ENCODE results near the gene FXYD1. TPM values are rescaled to one million over a fixed set of nuclear protein-coding genes. Genes with fewer than 3 reads are reported as not detected.

FXYD1 gene
- total RNA-seq, 4 donors from 2014 or later: 42.8 to 140 (median 52.7) TPM

DNA sequence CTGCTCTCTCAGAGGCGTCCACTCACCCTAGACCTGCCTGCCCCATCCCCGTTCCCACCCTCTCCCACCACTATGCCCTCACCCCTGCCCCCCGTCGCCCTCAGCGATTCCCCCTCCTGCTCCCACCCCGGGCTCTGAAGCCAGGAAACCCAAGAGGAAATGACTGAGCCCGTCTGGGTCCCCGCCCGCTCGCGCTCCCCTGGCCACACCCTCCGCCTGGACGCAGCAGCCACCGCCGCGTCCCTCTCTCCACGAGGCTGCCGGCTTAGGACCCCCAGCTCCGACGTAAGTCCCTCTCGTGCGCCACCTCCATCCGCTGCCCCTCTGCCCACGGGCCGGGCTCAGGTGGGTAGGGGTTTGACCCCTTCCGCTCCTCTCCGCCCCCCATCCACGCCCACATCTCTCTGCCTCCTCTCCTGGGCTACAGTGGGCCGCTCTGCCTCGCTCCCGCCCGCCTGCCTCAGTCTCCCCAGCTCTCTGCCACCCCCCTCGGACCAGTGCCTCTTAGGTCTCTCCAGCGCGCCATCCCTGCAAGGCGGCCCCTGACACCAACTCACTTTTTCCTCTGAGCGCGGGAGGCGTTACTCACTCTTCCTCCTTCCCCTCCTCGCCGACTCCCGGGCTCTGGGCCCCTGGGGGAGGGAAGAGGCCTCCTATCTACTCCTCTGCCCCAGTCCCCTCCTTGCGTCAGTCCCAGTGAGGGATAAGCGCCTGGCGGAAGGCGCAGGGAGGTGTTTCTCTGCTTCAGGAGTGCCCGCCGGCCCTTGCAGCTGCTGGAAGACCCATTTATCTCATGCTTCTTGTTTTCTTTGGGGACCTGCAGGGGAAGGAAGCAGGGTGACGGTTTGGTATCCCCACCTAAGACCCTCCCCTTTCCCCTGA, 16.1 kb downstream of the FXYD1 start, which contains the start of gene FXYD5:
Gene FXYD5 (plus strand): TSS at position 211 of the 882 bp plus-strand sequence. CDS start 816 bp downstream, outside the sequence.
- H3K27ac ChIP-seq: peak within 1 kb of the TSS in 3 of 4 donors; percentile 66 to 82 (median 82)
- peaks cover 85% of the 10 kb centered on the region for H3K27me3 ChIP-seq
- peak; percentile 88 for ATAC-seq
- peaks cover 0 to 27% of the 10 kb centered on the region in 2 donors for H3K36me3 ChIP-seq
- TF ChIP-seq POLR2AphosphoS5 (IDR thresholded peaks at IDR 0.05): no peak
- TF ChIP-seq, protein P1, sequence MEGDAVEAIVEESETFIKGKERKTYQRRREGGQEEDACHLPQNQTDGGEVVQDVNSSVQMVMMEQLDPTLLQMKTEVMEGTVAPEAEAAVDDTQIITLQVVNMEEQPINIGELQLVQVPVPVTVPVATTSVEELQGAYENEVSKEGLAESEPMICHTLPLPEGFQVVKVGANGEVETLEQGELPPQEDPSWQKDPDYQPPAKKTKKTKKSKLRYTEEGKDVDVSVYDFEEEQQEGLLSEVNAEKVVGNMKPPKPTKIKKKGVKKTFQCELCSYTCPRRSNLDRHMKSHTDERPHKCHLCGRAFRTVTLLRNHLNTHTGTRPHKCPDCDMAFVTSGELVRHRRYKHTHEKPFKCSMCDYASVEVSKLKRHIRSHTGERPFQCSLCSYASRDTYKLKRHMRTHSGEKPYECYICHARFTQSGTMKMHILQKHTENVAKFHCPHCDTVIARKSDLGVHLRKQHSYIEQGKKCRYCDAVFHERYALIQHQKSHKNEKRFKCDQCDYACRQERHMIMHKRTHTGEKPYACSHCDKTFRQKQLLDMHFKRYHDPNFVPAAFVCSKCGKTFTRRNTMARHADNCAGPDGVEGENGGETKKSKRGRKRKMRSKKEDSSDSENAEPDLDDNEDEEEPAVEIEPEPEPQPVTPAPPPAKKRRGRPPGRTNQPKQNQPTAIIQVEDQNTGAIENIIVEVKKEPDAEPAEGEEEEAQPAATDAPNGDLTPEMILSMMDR (IDR thresholded peaks at IDR 0.05): no peak
- peaks cover 0 to 39% (median 8%) of the 10 kb centered on the region in 3 donors for H3K4me1 ChIP-seq
- peak within 1 kb of the TSS; percentile 33 to 62 for H3K4me3 ChIP-seq
- 0 to 1% methylated on average over 1 to 14 of the region's 49 CpGs for WGBS, 2 donors (ENCODE audit: low coverage in 1 of 2)
- H3K9me3 ChIP-seq: no peaks in the 10 kb centered on the region

DNA sequence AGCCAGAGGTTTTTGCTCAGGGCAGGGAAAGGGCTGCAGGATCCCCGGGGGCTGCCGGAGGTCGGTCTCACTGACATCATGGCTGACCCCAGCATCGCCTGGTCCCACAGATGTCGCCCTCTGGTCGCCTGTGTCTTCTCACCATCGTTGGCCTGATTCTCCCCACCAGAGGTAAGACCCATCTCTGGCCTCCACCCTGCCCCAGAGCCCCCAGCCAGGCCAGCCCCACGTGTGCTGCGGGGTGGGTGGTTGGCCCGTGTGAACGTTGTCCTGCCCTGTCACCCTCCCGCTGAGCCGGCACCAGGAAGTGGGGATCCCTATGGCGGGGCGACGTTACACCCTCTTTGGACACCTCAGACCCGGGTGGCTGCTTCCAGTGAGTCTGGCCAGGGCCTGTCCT, 16.8 kb downstream of the FXYD1 start:
- 20 to 30% methylated on average over 2 to 4 of the region's 17 CpGs for WGBS, 2 donors (ENCODE audit: low coverage in 1 of 2)
- H3K27me3 ChIP-seq: peaks cover 84% of the 10 kb centered on the region
- peaks cover 0 to 32% of the 10 kb centered on the region in 2 donors for H3K36me3 ChIP-seq
- no peaks in the 10 kb centered on the region for H3K9me3 ChIP-seq
- peak overlapping the region; percentile 33 to 62 for H3K4me3 ChIP-seq
- H3K27ac ChIP-seq: peak overlapping the region in 3 of 4 donors; percentile 66 to 82 (median 82)
- no peak for ATAC-seq
- peaks cover 0 to 39% (median 8%) of the 10 kb centered on the region in 3 donors for H3K4me1 ChIP-seq
- TF ChIP-seq POLR2A (IDR thresholded peaks at IDR 0.05) (no peak), EP300 (IDR thresholded peaks at IDR 0.05) (no peak), POLR2AphosphoS5 (IDR thresholded peaks at IDR 0.05) (no peak)
- TF ChIP-seq, protein P1 (IDR thresholded peaks at IDR 0.05): no peak

DNA sequence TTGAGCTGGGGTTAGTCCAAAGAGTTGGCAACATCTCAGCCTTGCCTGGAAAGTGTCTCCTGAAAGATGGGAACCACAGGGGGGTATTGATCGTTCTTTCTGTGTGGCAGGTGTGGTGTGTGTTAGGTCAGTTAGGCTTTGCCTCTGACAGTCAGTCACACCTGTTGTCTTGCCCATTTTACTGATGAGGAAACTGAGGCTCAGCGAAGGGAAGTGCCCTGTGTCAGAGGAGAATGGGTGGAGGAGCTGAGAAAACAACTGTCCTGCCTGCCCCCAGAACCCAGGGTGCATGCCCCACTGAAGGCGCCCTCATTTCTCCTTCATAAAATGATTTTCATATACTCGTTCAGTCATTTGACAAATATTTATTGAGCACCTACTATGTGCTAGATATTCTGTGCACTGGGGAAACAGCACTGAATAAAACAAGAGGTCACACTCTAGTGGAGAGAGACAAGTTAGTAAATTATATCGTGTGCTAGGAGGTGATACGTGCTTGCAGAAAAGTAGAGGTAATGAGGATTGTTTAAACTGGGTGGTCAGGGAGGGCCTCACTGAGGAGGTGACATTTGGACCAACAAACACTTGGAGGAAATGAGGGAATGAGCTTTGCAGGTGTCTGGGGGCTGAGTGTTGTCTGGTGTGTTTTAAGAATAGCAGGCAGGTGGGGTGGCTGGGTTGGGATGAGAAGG, 17.5 kb downstream of the FXYD1 start:
- no peak for ATAC-seq
- Histone ChIP-seq H3K4me3 (peak overlapping the region in 1 of 2 donors; percentile 62), H3K27ac (peak overlapping the region in 2 of 4 donors; percentile 82), H3K36me3 (peaks cover 0 to 39% of the 10 kb centered on the region in 2 donors), H3K4me1 (peaks cover 0 to 39% (median 8%) of the 10 kb centered on the region in 3 donors), H3K9me3 (no peaks in the 10 kb centered on the region), H3K27me3 (peaks cover 77% of the 10 kb centered on the region)
- WGBS, 2 donors (ENCODE audit: low coverage in 1 of 2): 84 to 87% methylated on average over 5 of the region's 6 CpGs
- TF ChIP-seq EP300 (IDR thresholded peaks at IDR 0.05) (no peak), POLR2AphosphoS5 (IDR thresholded peaks at IDR 0.05) (no peak), POLR2A (IDR thresholded peaks at IDR 0.05) (no peak)
- TF ChIP-seq, protein P1 (IDR thresholded peaks at IDR 0.05): no peak

DNA sequence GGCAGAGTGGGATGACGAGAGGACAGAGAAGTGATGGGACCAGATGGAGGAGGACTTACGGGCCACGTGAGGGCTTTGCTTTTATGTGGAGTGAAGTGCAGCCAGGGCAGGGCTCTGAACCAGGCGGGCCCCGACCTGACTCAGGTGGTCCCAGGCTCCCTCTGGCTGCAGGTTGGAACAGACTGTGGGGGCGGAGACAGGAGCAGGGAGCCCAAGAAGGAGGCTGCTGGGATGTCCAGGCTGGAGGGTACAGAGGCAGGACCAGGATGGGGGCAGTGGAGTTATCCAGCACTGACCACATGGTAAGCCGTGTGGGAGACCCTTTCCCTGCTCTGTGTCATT, 18.0 kb downstream of the FXYD1 start:
- Histone ChIP-seq H3K4me1 (peaks cover 0 to 39% (median 8%) of the 10 kb centered on the region in 3 donors), H3K36me3 (peaks cover 0 to 44% of the 10 kb centered on the region in 2 donors), H3K4me3 (no peak overlapping the region), H3K27ac (no peak overlapping the region), H3K27me3 (peaks cover 72% of the 10 kb centered on the region), H3K9me3 (peaks cover 0 to 5% (median 0%) of the 10 kb centered on the region in 3 donors)
- 71 to 82% methylated on average over 5 to 7 of the region's 7 CpGs for WGBS, 2 donors (ENCODE audit: low coverage in 1 of 2)
- no peak for ATAC-seq
- no peak for TF ChIP-seq POLR2A (IDR thresholded peaks at IDR 0.05)
- TF ChIP-seq, protein P1 (IDR thresholded peaks at IDR 0.05): no peak
